GM04504 (cell line): Measurements from ENCODE around the gene DHCR24.
"Not testable (repeated sequence)": the region's sequence is repeated elsewhere in the genome, so short reads cannot be mapped to it uniquely, and the experiment has no call there.

Experiments
- DNase-seq: peaks from one replicate; pipeline ENCODE4 v3.0.0-alpha.2; 2012; ENCODE audit warnings: low read depth

DHCR24 gene

GRCh38 chr1:54888080-54888733 lies 1.2 kb upstream of the DHCR24 start:
- no peak for DNase-seq

GRCh38 chr1:54887665-54888071 lies 673 bp upstream of the DHCR24 start:
- no peak for DNase-seq

DNA sequence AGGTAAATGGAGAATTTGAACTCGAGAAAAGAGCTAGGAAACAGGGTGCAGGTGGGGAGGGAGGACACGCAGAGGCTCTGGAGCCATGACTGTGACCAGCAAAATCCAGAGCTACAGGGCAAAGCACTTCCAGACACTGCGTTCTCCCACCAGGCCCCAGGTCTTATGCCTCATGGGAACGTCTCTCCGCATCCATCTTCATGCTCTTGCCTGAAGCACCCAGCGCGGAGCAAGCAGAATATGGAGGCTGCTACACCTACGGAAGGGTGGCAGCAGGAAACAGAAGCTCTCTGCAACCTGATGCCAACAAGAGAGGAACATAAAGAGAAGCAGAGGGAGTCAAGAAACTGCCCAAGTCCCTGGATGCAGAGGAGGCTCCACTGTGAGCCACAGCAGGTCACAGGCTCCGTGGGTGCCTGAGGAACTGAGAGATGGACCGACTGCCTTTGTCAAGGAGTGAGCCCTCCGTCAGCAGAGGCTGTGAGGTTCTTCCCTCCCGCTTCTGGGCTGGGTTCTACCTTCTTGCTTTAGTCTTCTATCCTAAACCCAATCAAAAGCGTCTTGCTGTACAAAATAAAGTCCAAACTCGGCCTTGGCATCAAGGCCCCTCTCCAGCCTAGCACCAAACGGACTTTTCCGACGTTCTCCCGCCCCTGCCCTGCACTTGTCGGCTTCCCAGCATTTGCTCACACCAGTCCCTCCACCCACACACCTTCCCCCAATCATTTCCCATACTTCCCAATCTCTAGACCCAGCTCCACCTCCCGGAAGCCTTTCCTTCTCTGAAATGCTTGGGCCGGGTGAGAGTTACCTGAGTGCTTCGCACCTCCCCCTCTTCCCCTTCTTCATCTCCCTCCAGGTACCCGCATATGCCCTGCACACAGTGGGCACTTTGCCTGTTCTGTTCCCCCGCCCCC lies 930 bp downstream of the DHCR24 start:
- no peak for DNase-seq

DNA sequence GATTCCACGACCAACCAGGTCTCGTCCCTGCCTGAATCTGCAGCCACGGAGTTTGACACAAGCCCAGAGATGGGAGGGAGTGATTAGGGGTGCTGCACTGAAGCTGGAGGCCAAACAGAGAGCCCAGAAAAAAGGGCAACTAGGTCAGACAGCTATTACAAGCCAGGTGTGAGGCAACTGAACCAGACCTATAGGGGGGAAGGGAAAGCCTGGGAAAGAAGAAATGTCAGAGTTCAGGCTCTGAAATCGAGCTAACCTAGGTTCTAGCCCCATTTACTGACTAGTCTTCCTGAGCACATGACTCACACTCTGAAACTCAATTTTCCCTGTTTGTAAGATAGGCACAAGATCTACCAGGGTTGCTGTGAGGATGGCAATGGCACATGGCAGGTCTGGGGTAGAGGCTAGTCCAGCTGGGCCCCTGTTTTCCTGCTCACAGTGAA lies 1.7 kb downstream of the DHCR24 start:
- no peak for DNase-seq

GRCh38 chr1:54884768-54885167 lies 2.2 kb downstream of the DHCR24 start:
- DNase-seq = no peak

- no peak for DNase-seq
Observed at GRCh38 chr1:54884135-54884586, 2.8 kb downstream of the DHCR24 start.

- DNase-seq = no peak
Observed at GRCh38 chr1:54883349-54884102, 3.5 kb downstream of the DHCR24 start.

DNA sequence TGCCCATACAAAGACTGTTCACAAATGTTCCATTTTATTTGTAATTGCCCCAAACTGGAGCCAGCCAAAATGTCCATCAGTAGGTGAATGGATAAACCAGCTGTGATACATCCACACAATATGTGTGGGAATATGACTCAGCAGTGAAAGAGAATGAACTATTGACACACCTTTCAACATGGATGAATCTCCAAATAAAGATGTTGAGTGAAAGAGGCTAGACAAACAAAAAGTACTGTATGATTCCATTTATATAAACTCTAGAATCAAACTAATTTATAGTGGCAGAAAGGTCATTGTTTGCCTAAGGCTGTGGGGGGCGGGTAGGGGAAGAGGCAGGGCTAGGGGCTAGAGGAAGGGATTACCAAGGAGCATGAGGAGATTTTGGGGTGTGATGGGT lies 4.5 kb downstream of the DHCR24 start:
- no peak for DNase-seq

GRCh38 chr1:54881604-54882003 lies 5.4 kb downstream of the DHCR24 start:
- not testable (repeated sequence) for DNase-seq

- DNase-seq = no peak
Observed at GRCh38 chr1:54879872-54880271, 7.1 kb downstream of the DHCR24 start.

GRCh38 chr1:54876814-54877213 lies 10.2 kb downstream of the DHCR24 start:
- no peak for DNase-seq

DNA sequence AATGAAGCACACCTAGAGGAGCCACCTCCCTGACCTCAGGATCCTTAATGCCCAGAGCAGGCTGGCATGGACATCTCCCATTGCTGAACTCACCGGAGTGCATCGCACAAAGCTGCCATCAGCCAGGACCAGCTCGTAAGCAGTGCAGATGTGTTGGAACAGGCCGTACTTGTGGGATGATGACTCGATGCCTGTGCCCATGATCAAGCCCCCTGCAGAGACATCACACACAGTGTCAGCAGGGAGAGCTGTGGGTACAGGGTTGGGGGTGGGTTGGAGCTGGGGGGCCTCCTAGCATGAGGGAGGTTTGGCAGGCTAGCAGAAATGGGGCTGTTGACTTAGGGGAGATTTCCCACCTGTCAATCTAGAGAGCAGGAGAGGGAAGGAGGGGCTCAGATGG lies 12.0 kb downstream of the DHCR24 start:
- DNase-seq = no peak

- DNase-seq = no peak
Observed at GRCh38 chr1:54874079-54874830, 12.7 kb downstream of the DHCR24 start.

DNA sequence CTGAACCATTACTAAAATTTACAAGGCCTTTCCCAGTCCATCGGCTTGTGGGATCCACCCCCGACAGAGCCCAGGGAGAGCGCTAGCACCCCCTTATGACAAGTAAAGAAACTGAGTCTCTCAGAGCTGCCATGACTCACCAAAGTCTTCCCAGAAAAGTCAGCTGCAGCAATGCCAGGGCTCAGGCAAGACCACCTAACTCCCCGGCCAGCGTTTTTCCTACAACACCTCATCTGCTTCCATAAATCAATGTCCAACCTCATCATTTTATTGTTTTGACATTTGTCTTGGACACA lies 15.0 kb downstream of the DHCR24 start:
- DNase-seq = no peak

- DNase-seq = no peak
Observed at GRCh38 chr1:54871275-54872035, 15.5 kb downstream of the DHCR24 start.

DNA sequence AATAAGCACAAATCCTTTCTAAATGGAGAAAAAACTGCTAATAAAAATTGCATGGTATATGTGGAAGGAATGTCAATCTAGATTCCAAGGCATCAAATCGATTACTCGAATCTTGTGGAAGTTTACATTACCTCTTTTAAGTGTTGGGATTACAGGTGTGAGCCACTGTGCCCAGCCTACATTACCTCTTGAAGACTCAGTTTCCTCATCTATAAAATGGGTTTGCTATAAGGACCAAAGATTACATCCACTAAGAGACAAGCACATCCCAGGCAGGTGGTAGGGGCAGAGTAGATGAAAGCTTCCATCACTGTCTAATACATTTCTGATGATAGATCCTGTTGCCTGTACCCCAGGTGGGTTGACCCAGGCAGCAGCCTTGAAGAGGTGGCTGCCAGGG lies 16.1 kb downstream of the DHCR24 start:
- DNase-seq = no peak

GRCh38 chr1:54869173-54869851 lies 17.7 kb downstream of the DHCR24 start:
- DNase-seq = no peak

DNA sequence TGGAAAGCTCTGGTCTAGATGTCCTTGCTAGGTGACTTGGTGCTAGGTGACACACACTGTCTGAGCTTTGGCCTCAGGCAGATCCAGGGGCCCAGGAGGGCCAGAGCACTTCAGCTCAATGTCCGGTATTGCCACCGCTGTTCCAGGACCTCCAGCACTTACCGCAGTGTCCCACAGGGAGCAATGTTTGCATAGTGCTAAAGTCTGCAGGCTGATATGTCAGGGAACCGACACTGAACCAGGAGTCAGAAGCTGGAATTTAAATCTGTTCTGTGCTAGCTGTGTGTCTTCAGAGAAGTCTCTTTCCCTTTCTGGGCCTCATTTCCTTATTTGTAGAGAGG lies 19.3 kb downstream of the DHCR24 start:
- no peak for DNase-seq

GRCh38 chr1:54866801-54867716 lies 19.9 kb downstream of the DHCR24 start:
- no peak for DNase-seq
